ENCODE data around the gene FAM25A.

GRCh38 chr10:86971232-86971991 lies 48.7 kb upstream of the FAM25A start:
- peak in 5 of 6 experiments; percentile 14 to 50 (median 19) for TF ChIP-seq CTCF (IDR thresholded peaks at IDR 0.05)
- TF ChIP-seq POLR2A (IDR thresholded peaks at IDR 0.05): no peak

Measured in esophagus squamous epithelium (tissue), 4 donors.